COLO668 (cell line): ENCODE measurements around the gene OLIG3.

Experiments
- DNase-seq: peaks from one replicate; lab custom pipeline; 2025; ENCODE audit not compliant: unreplicated experiment; lab: John Stamatoyannopoulos, UW

The OLIG3 gene

DNA sequence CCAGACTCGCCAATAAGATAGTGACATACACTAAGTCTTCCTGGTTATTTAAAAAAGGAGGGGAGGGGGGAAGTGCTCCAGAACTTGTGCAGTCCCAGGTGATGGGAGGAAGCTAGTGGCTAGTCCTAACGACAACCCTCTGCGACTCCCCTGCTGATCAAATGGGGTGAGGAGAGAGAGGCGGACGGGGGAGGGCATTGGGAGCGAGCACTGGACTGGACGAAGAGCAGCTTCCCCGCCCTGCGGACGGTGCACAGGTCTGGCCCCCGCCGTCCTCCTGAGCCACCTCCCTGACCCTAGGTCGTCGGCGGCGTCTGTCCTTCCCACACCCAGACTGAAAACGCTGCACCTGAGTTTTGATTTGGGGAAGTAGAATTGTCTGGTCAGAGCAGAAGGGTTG lies 2.2 kb upstream of the OLIG3 start:
- no peak for DNase-seq

GRCh38 chr6:137495703-137496336 lies 1.6 kb upstream of the OLIG3 start:
- no peak for DNase-seq

- no peak for DNase-seq
These were observed 951 bp upstream of the OLIG3 start for GRCh38 chr6:137494988-137495702.

- DNase-seq: peak; percentile 78
These were observed 766 bp downstream of the OLIG3 start for GRCh38 chr6:137493218-137494038.

- DNase-seq: no peak
These were observed 1.6 kb downstream of the OLIG3 start for GRCh38 chr6:137492289-137493217.

DNA sequence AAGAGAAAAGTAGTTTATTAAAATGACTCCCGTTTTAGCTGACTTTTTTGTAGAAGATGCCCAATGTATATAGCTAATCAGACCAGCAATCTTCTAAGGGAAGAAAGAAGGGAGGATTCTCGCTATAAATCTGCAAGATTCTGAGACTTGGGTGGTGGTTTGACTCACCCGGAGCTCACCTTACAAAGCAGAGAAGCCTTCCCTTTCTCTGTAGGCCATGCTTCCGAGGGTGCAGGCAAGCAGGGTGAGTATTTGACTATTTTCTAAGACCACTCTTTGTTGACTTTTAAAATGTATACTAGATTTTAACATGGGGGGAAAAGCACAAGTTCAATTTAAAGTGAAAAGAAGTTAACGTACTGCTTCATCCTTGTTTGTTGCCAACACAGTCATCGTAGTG lies 2.7 kb downstream of the OLIG3 start:
- DNase-seq: no peak

GRCh38 chr6:137490961-137491360 lies 3.2 kb downstream of the OLIG3 start:
- no peak for DNase-seq

GRCh38 chr6:137490006-137490905 lies 3.9 kb downstream of the OLIG3 start:
- no peak for DNase-seq

DNA sequence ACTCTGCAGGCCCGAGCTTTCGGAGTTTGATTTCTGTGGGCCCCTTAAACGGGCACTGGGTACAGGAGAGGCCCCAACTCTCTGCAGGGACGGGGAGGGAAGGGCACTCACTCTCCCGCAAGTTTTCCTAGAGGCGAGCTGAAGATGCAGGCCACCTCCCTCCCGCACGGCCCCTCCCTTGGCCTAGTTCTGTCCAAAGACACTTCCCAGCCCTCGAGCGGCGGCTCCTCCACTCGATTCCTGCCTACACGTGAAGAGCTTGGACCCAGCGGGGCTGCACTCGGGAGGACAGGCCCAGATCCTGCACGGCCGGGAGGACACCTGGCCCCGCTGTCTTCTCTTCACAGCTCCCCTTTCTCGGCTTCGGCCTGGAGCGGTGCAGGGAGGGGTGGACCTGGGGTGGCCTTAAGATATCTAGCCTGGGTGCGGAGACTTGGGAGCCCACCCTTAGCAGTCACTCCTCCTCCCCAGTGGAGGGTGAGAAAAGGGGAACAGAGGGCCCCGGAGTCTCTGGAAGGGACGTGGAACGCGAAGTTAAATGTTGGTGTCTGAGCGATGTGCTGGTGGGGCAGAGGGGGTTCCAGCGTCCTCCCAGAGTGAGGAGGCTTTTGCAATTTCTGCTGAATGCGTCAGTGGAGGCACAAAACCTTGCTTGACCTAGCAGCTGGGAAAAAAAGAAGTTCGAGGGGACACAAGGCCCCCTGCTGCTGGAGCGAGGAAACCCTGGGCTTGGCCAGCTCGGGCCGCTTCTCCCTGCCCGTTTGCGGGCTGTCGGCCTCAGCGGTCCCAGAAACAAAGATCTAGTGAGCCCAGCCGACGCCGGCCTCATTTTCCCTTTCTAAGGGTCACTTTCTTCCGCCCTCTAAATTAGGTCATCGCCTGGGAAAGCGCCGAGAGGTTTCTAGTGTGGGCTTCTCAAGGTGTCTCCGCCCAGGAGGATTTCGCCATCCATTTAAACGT lies 4.9 kb downstream of the OLIG3 start:
- no peak for DNase-seq

DNA sequence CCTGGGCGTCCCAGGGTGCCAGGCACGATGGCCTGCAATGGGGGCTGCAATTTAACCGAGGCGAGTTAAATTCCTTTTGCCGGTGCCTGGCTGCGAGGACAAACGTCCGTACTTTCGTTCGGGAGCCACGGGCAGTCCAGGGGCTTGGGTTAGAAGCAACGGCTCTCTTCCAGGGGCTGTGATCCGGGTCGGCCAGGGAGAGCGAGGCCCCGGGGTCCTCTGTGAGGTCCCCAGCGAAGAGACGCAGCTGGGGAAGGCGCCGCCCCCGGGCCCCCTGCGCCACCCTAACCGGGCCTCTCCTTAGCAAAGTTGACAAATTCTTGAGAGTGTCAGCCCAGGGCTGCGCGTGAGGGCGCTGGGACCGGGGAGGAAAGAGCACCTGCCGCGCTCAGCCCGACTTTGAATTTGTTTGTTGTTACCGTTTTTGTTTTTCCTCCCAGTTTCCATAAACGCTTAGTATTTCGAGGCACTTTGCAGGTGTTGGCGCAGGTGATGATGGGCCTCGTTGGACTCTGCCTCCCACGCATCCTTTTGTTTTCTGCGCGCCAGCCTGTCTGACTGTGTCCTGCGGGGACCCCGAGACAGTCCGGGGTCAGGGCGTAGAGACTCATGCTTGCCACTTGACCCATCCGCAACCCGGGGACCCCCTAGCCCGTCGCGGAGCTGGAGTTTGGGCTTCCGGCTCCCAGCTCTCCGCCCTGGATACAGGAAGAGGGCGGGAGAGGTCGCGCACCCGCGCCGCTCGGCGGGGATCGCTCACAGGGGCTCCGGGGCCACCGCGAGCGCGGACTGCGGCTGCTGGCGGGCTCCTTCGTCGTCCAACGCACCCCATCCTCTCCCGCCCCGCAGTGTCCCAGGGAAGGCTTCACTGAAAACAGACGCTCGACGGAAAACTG lies 5.8 kb downstream of the OLIG3 start:
- peak; percentile 30 for DNase-seq

GRCh38 chr6:137487869-137488149 lies 6.4 kb downstream of the OLIG3 start:
- no peak for DNase-seq

DNA sequence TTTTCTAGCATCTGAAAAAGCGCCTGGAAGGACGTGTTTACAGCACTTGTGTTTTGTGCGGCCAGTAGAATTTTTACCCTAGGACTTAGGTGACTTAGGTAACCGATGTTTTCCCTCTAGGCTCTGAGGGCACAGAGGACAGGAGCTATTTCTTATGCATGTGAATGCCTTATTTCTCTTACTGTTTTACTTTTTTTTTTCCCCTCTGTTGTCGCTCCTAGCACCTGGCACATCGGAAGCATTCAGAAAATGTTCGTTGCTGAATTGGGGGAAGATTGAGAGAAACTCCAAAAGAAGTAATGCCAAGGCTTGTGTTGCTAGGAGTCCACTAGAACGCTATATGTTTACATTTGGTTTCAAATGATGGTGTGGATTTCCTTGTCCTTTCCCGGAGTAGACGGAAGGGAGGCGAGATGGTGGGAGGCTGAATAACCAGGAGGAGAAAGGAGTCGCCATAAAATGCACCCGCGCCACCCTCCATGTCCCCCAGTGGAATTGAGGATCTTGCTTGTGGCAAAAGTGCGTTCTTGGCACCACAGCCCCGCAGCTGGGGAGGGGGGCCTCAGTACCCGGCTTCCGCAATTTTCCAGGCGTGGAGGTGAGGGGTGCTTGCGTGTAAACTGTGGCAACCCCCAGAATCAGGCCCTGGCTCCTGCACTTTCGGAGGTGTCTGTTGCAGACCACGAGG lies 6.9 kb downstream of the OLIG3 start:
- DNase-seq: no peak

DNA sequence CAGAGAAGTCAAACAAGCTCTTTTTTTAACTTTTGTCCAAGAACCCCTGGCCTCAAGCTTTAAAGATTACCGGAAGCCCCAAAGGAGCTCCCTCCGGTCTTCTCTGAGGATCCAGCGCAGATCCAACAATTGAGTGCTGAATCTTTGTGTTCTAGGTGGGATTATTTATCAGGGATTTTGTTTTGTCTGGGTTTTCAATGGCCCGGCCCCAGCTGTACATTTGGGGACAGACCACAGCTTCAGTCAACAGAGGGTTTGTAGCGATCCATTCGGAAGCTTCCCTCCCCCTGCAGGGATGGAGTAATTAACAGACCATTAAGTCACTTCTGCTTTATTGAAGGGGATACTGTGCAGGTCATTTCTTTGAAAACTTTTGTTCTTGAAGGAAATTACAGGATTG lies 7.8 kb downstream of the OLIG3 start:
- DNase-seq: no peak

- no peak for DNase-seq
These were observed 13.8 kb downstream of the OLIG3 start for GRCh38 chr6:137480431-137480830.

DNA sequence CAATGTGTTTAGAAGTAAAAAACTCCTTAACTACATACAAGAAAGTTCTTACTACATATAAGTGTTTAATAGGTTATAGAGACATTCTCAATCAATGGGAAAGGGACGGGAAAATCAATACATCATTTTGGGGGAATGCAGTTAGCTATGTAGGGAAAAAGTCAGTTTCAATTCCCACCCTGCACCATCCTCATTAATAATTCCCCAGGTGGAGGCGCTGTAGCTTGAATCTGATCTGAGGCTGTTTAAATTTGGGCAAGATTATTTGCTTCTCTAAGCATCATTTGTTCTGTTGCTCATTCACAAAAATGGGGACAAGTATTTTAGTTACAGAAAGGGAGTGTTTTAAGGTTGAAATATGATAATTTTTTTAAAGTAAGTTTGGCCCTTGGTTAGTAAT lies 19.1 kb downstream of the OLIG3 start:
- no peak for DNase-seq

GRCh38 chr6:137473598-137473997 lies 20.6 kb downstream of the OLIG3 start:
- no peak for DNase-seq

DNA sequence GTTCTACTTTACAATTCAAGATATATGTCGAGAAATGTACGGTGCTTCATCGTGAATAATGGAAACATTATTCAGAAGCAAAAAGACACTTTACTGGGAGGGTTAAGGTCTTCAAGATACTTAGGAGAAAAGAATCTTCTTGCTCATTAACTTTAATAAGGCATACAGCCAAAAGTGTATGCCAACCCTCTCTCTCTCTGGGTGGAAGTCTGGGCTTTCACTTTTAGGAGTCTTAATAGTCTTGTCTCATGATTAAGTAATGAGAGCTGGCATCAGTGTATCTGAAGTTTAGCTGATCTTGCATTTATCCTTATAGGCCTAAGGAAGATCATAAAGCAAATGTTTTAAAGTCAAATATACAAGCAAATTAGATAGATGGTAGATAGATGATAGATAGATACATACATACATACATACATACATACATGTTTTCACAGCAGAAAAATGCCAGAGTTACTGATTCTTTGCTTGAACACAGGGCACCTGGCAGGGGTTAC lies 21.5 kb downstream of the OLIG3 start:
- no peak for DNase-seq
